ENCODE data around the gene GALNT2. TPM values are rescaled to one million over a fixed set of nuclear protein-coding genes. Genes with fewer than 3 reads are reported as not detected.

Gene GALNT2
- total and polyA plus RNA-seq, 2 donors (not counting 1 experiment from before 2014, with no cell fraction given) = 19.0 to 184 TPM

DNA sequence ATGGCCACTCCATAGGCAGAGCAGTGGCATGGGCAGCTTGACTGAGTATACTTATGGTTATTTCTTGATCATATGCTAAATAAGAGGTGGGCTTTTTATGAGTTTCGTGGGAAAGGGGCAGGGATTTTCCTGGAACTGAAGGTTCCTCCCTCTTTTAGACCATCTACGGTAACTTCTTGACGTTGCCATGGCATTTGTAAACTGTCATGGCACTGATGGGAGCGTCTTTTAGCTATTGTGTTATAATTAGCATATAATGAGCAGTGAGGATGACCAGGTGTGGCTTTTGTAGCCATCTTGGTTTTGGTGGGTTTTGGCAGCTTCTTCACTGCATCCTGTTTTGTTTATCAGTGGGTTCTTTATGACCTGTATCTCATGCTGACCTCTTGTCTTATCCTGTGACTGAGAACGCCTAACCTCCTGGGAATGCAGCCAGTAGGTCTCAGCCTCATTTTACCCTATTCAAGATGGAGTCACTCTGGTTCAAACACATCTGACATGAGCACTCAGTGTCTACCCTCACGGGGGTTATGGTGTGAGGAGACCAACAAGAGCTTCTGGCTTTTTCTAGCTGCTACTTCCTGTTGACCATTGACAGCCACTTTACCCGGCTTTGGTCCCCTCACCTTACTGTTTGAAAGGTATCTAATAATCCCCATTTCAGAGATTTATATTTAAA lies 71.7 kb downstream of the GALNT2 start:
- no peaks in the 10 kb centered on the region for H3K9me3 Mint-ChIP-seq (ENCODE audit: insufficient read depth)
- TF ChIP-seq, protein P1, sequence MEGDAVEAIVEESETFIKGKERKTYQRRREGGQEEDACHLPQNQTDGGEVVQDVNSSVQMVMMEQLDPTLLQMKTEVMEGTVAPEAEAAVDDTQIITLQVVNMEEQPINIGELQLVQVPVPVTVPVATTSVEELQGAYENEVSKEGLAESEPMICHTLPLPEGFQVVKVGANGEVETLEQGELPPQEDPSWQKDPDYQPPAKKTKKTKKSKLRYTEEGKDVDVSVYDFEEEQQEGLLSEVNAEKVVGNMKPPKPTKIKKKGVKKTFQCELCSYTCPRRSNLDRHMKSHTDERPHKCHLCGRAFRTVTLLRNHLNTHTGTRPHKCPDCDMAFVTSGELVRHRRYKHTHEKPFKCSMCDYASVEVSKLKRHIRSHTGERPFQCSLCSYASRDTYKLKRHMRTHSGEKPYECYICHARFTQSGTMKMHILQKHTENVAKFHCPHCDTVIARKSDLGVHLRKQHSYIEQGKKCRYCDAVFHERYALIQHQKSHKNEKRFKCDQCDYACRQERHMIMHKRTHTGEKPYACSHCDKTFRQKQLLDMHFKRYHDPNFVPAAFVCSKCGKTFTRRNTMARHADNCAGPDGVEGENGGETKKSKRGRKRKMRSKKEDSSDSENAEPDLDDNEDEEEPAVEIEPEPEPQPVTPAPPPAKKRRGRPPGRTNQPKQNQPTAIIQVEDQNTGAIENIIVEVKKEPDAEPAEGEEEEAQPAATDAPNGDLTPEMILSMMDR (IDR thresholded peaks at IDR 0.05) = no peak
- no peak for TF ChIP-seq EZH2 (IDR thresholded peaks at IDR 0.05; ENCODE audit: borderline replicate concordance, insufficient read depth, low read depth, low read length, poor library complexity, severe bottlenecking)
- Histone ChIP-seq H3K36me3 (replicated peaks in 1 of 2; ENCODE audit: control extremely low read depth in 1 of 2, control insufficient read depth in 1 of 2, extremely low read depth in 1 of 2, insufficient read depth in 2 of 2, low read length in 1 of 2) (no peaks in the 10 kb centered on the region), H3K4me1 (ENCODE audit: control insufficient read depth in 2 of 2, insufficient read depth in 2 of 2, low read length in 2 of 2) (no peaks in the 10 kb centered on the region), H4K20me1 (ENCODE audit: control insufficient read depth, insufficient read depth, low read length, poor library complexity, severe bottlenecking) (peaks cover 14% of the 10 kb centered on the region), H3K4me2 (replicated peaks; ENCODE audit: low read depth, low read length, poor library complexity, severe bottlenecking) (no peak overlapping the region), H3K9me3 (ENCODE audit: control extremely low read depth in 1 of 3, control insufficient read depth in 2 of 3, insufficient read depth in 1 of 3, low read length in 2 of 3) (no peaks in the 10 kb centered on the region), H2AFZ (ENCODE audit: insufficient read depth, low read depth, low read length, poor library complexity, severe bottlenecking) (no peak overlapping the region), H3K27me3 (replicated peaks in 1 of 4; ENCODE audit: control extremely low read depth in 1 of 4, control insufficient read depth in 3 of 4, insufficient read depth in 4 of 4, low read length in 3 of 4) (no peaks in the 10 kb centered on the region), H3K9ac (ENCODE audit: low read length) (no peak overlapping the region), H3K27ac (ENCODE audit: low read length in 2 of 2) (no peak overlapping the region), H3K4me3 (ENCODE audit: control extremely low read depth in 1 of 5, extremely low read depth in 1 of 5, insufficient read depth in 1 of 5, low read depth in 2 of 5, low read length in 4 of 5) (no peak overlapping the region), H3K79me2 (ENCODE audit: control insufficient read depth, insufficient read depth, low read length) (peaks cover 100% of the 10 kb centered on the region)
- H3K4me3 Mint-ChIP-seq = no peak overlapping the region
- ChIA-PET POLR2A (no interaction called here), CTCF (interaction anchor here (0.7 kb wide), 1 partner anchor 28 kb away, joined by 4 read pairs; no protein-coding TSS in a partner anchor)
- H3K4me1 Mint-ChIP-seq = peaks cover 39% of the 10 kb centered on the region
- DNase-seq (no peak), ATAC-seq (ENCODE audit: low read depth) (no peak)
- WGBS (ENCODE audit: insufficient coverage) = 100% methylated on average over 2 of the region's 7 CpGs
- intact Hi-C loops (cut with micrococcal nuclease) = no loop called here
- H3K27me3 Mint-ChIP-seq = no peaks in the 10 kb centered on the region
- no peak overlapping the region for H3K27ac Mint-ChIP-seq

DNA sequence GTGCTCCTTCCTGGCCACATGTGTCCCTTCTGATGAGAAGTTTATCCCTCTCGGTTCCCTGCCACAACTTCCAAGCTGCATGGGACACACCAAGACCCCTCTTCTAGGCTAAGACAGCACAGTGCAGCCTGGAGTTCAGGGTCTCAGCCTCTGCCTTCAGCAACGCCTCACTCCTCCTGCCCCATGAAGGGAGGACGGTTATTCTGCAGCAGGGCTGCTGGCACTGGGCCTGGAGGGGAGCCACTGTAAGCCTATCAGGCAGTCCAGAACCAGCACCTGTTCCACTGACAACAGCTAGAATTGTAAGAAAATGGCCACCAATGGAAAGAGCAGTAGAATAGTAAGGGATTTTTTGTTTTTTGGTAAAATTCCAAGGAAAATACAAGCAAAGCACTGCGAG lies 72.3 kb downstream of the GALNT2 start:
- H2AFZ ChIP-seq (ENCODE audit: insufficient read depth, low read depth, low read length, poor library complexity, severe bottlenecking) = no peak overlapping the region
- no peak overlapping the region for H3K4me3 ChIP-seq (ENCODE audit: control extremely low read depth in 1 of 5, extremely low read depth in 1 of 5, insufficient read depth in 1 of 5, low read depth in 2 of 5, low read length in 4 of 5)
- Mint-ChIP-seq H3K4me3 (no peak overlapping the region), H3K27me3 (no peaks in the 10 kb centered on the region), H3K4me1 (peaks cover 41% of the 10 kb centered on the region), H3K27ac (no peak overlapping the region), H3K9me3 (ENCODE audit: insufficient read depth) (no peaks in the 10 kb centered on the region)
- no peaks in the 10 kb centered on the region for H3K27me3 ChIP-seq (replicated peaks in 1 of 4; ENCODE audit: control extremely low read depth in 1 of 4, control insufficient read depth in 3 of 4, insufficient read depth in 4 of 4, low read length in 3 of 4)
- no peak for TF ChIP-seq EZH2 (IDR thresholded peaks at IDR 0.05; ENCODE audit: borderline replicate concordance, insufficient read depth, low read depth, low read length, poor library complexity, severe bottlenecking)
- TF ChIP-seq, protein P1 (IDR thresholded peaks at IDR 0.05) = no peak
- no peaks in the 10 kb centered on the region for H3K9me3 ChIP-seq (ENCODE audit: control extremely low read depth in 1 of 3, control insufficient read depth in 2 of 3, insufficient read depth in 1 of 3, low read length in 2 of 3)
- H3K4me1 ChIP-seq (ENCODE audit: control insufficient read depth in 2 of 2, insufficient read depth in 2 of 2, low read length in 2 of 2) = peaks cover 0 to 5% of the 10 kb centered on the region in 2 donors
- DNase-seq = no peak
- ChIA-PET POLR2A (no interaction called here), CTCF (no interaction called here)
- no peaks in the 10 kb centered on the region for H3K36me3 ChIP-seq (replicated peaks in 1 of 2; ENCODE audit: control extremely low read depth in 1 of 2, control insufficient read depth in 1 of 2, extremely low read depth in 1 of 2, insufficient read depth in 2 of 2, low read length in 1 of 2)
- intact Hi-C loops (cut with micrococcal nuclease) = no loop called here
- ATAC-seq (ENCODE audit: low read depth) = no peak
- peaks cover 14% of the 10 kb centered on the region for H4K20me1 ChIP-seq (ENCODE audit: control insufficient read depth, insufficient read depth, low read length, poor library complexity, severe bottlenecking)
- no peak overlapping the region for H3K27ac ChIP-seq (ENCODE audit: low read length in 2 of 2)
- peaks cover 100% of the 10 kb centered on the region for H3K79me2 ChIP-seq (ENCODE audit: control insufficient read depth, insufficient read depth, low read length)
- H3K4me2 ChIP-seq (replicated peaks; ENCODE audit: low read depth, low read length, poor library complexity, severe bottlenecking) = no peak overlapping the region
- WGBS (ENCODE audit: insufficient coverage) = 97% methylated on average over 3 of the region's 4 CpGs
- H3K9ac ChIP-seq (ENCODE audit: low read length) = no peak overlapping the region
